Cerebellar cortex (tissue), 1 donor: Measurements from ENCODE around the gene PTPN20.

Source experiments
- DNase-seq: peaks from one replicate; pipeline ENCODE4 v3.0.0-alpha.2; 2015; ENCODE audit warnings: low spot score

The PTPN20 gene

GRCh38 chr10:47049056-47049851 is 138.0 kb downstream of the PTPN20 start:
- DNase-seq: no peak

- DNase-seq: no peak
These were observed 138.7 kb downstream of the PTPN20 start for GRCh38 chr10:47049906-47050305.

GRCh38 chr10:47050618-47051455 is 139.6 kb downstream of the PTPN20 start:
- no peak for DNase-seq

- no peak for DNase-seq
These were observed 140.6 kb downstream of the PTPN20 start for GRCh38 chr10:47051741-47052238.
